ENCODE measurements around the gene RPL13.

Gene RPL13

GRCh38 chr16:89545044-89545830, 15.2 kb upstream of the RPL13 start:
- no peak for DNase-seq

GRCh38 chr16:89545831-89546574, 14.5 kb upstream of the RPL13 start:
- no peak for DNase-seq

GRCh38 chr16:89546781-89547180, 13.7 kb upstream of the RPL13 start:
- DNase-seq: no peak

- no peak for DNase-seq
Observed at GRCh38 chr16:89547291-89547690, 13.2 kb upstream of the RPL13 start.

- DNase-seq: no peak
Observed at GRCh38 chr16:89547860-89548259, 12.6 kb upstream of the RPL13 start.

- no peak for DNase-seq
Observed at GRCh38 chr16:89548344-89549006, 12.0 kb upstream of the RPL13 start.

- DNase-seq: no peak
Observed at GRCh38 chr16:89549007-89549700, 11.3 kb upstream of the RPL13 start.

GRCh38 chr16:89550421-89551007, 10.0 kb upstream of the RPL13 start:
- no peak for DNase-seq

GRCh38 chr16:89552329-89552728, 8.2 kb upstream of the RPL13 start:
- DNase-seq: no peak

GRCh38 chr16:89552913-89553312, 7.6 kb upstream of the RPL13 start:
- DNase-seq: no peak

- DNase-seq: no peak
Observed at GRCh38 chr16:89553733-89554132, 6.7 kb upstream of the RPL13 start.

GRCh38 chr16:89554343-89554742, 6.1 kb upstream of the RPL13 start:
- DNase-seq: no peak

- DNase-seq: no peak
Observed at GRCh38 chr16:89555265-89555664, 5.2 kb upstream of the RPL13 start.

GRCh38 chr16:89555780-89556179, 4.7 kb upstream of the RPL13 start:
- no peak for DNase-seq

GRCh38 chr16:89556750-89557689, 3.5 kb upstream of the RPL13 start:
- no peak for DNase-seq

GRCh38 chr16:89557690-89558490, 2.6 kb upstream of the RPL13 start:
- no peak for DNase-seq

- no peak for DNase-seq
Observed at GRCh38 chr16:89561142-89561883, 831 bp downstream of the RPL13 start.

GRCh38 chr16:89561884-89562599, 1.6 kb downstream of the RPL13 start:
- DNase-seq: no peak

- DNase-seq: no peak
Observed at GRCh38 chr16:89562939-89563338, 2.5 kb downstream of the RPL13 start.

Data from NCI-H524 treated with DMSO at 0.1 percent for 48 hours (cell line).